Nephron progenitor cell (in vitro differentiated cells): ENCODE data around the gene RALGPS2.

Source experiments
- DNase-seq: peaks from one replicate; pipeline ENCODE4 v3.0.0; 2021
- H3K27ac Mint-ChIP-seq: 2 replicates; pipeline ENCODE4 v1.8.0; 2021; ENCODE audit warnings: mild to moderate bottlenecking, moderate library complexity, mixed read lengths
- H3K27me3 Mint-ChIP-seq: 2 replicates; pipeline ENCODE4 v1.8.0; 2021; ENCODE audit warnings: mild to moderate bottlenecking, low read depth, mixed read lengths; ENCODE audit not compliant: poor library complexity
- H3K36me3 Mint-ChIP-seq: 2 replicates; pipeline ENCODE4 v1.8.0; 2021; ENCODE audit warnings: low read depth, mixed read lengths
- H3K4me1 Mint-ChIP-seq: 2 replicates; pipeline ENCODE4 v1.8.0; 2021; ENCODE audit warnings: mixed read lengths
- H3K4me3 Mint-ChIP-seq: 2 replicates; pipeline ENCODE4 v1.8.0; 2021; ENCODE audit warnings: mild to moderate bottlenecking, moderate library complexity, mixed read lengths
- H3K9me3 Mint-ChIP-seq: 2 replicates; pipeline ENCODE4 v1.8.0; 2021; ENCODE audit warnings: mild to moderate bottlenecking, moderate library complexity, mixed read lengths
- TF ChIP-seq, protein P1 (sequence below): fragments of 200-600 bp; sonication (generic); IDR thresholded peaks from 2 replicates; pipeline ENCODE4 v1.5.0; 2021; ENCODE audit warnings: antibody characterized with exemption

The RALGPS2 gene

GRCh38 chr1:178768423-178768822 is 43.4 kb downstream of the RALGPS2 start:
- Mint-ChIP-seq H3K27me3 (no peaks in the 10 kb centered on the region), H3K27ac (no peak overlapping the region), H3K4me3 (no peak overlapping the region), H3K36me3 (peaks cover 90% of the 10 kb centered on the region), H3K4me1 (no peaks in the 10 kb centered on the region), H3K9me3 (peaks cover 73% of the 10 kb centered on the region)
- no peak for DNase-seq
- TF ChIP-seq, protein P1, sequence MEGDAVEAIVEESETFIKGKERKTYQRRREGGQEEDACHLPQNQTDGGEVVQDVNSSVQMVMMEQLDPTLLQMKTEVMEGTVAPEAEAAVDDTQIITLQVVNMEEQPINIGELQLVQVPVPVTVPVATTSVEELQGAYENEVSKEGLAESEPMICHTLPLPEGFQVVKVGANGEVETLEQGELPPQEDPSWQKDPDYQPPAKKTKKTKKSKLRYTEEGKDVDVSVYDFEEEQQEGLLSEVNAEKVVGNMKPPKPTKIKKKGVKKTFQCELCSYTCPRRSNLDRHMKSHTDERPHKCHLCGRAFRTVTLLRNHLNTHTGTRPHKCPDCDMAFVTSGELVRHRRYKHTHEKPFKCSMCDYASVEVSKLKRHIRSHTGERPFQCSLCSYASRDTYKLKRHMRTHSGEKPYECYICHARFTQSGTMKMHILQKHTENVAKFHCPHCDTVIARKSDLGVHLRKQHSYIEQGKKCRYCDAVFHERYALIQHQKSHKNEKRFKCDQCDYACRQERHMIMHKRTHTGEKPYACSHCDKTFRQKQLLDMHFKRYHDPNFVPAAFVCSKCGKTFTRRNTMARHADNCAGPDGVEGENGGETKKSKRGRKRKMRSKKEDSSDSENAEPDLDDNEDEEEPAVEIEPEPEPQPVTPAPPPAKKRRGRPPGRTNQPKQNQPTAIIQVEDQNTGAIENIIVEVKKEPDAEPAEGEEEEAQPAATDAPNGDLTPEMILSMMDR = peak; percentile 54

- no peaks in the 10 kb centered on the region for H3K27me3 Mint-ChIP-seq
- peaks cover 65% of the 10 kb centered on the region for H3K36me3 Mint-ChIP-seq
- H3K4me3 Mint-ChIP-seq = no peak overlapping the region
- H3K27ac Mint-ChIP-seq = no peak overlapping the region
- H3K9me3 Mint-ChIP-seq = peaks cover 35% of the 10 kb centered on the region
- TF ChIP-seq, protein P1 = no peak
- DNase-seq = no peak
- H3K4me1 Mint-ChIP-seq = no peaks in the 10 kb centered on the region
These were observed 47.9 kb downstream of the RALGPS2 start for GRCh38 chr1:178772952-178773351.

GRCh38 chr1:178774263-178774662 is 49.2 kb downstream of the RALGPS2 start:
- Mint-ChIP-seq H3K4me3 (no peak overlapping the region), H3K4me1 (no peaks in the 10 kb centered on the region), H3K27me3 (no peaks in the 10 kb centered on the region), H3K36me3 (peaks cover 59% of the 10 kb centered on the region), H3K9me3 (peaks cover 28% of the 10 kb centered on the region), H3K27ac (no peak overlapping the region)
- TF ChIP-seq, protein P1 = peak; percentile 18
- no peak for DNase-seq

GRCh38 chr1:178776553-178776952 is 51.5 kb downstream of the RALGPS2 start:
- Mint-ChIP-seq H3K4me3 (no peak overlapping the region), H3K27ac (no peak overlapping the region), H3K9me3 (peaks cover 16% of the 10 kb centered on the region), H3K27me3 (no peaks in the 10 kb centered on the region), H3K4me1 (no peaks in the 10 kb centered on the region), H3K36me3 (peaks cover 52% of the 10 kb centered on the region)
- TF ChIP-seq, protein P1 = no peak
- DNase-seq = no peak

DNA sequence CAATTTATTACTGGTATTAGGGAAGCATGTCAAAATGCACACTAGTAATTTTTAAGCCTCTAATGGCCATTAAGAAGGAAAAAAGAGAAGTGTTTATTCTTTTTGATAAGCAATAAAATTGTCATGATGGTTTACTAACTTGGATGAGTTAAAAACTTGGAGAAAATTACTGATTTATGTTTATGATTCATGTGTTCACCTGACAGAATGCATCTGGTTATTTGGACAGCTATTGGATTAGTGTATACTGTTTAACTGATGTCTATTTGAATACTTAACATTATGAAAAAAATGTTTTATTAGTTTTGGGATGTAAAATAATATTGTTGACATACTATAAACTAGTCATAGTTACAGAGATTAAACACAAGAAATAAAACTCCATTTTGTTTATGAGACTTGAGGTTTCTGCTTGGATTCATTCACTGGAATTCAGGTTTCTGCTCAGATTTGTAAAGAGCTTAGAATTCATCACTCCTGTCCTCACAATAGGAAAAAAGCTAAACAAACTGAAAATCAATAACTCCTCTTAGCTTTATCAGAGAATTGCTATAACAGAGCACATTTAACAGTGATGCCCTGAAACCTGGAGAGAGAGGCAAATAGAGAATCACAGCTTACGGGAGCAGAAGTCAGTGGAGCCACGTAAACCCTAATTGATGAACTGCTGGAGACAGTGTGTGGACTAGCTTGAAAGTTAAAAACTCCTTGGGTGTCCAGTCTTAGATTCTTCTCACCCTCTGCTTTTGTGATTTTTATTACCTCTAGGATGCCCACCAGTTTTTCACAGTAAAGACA is 56.7 kb downstream of the RALGPS2 start:
- Mint-ChIP-seq H3K9me3 (peaks cover 12% of the 10 kb centered on the region), H3K4me1 (peaks cover 13% of the 10 kb centered on the region), H3K27me3 (no peaks in the 10 kb centered on the region), H3K4me3 (no peak overlapping the region), H3K36me3 (peaks cover 49% of the 10 kb centered on the region), H3K27ac (peak overlapping the region; percentile 93)
- TF ChIP-seq, protein P1 = no peak
- DNase-seq = no peak

DNA sequence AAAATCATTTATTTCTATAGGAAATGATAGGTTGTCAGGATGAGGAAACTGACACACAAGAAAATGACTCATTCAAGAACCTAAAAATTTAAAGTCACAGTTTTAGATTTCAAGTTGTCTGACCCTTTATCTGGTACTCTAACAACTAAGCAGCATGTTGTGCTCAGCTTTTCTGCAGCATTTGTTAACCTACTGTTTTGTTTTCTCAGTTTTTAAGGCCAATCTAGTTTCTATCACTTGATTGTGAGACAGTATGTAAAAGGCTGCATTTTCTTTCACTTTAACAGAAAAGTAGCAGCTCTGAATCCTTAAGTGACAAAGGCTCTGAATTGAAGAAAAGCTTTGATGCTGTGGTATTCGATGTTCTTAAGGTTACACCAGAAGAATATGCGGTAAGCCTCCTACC is 59.1 kb downstream of the RALGPS2 start:
- no peaks in the 10 kb centered on the region for H3K27me3 Mint-ChIP-seq
- H3K9me3 Mint-ChIP-seq = peaks cover 5% of the 10 kb centered on the region
- DNase-seq = no peak
- H3K4me1 Mint-ChIP-seq = peaks cover 20% of the 10 kb centered on the region
- peaks cover 51% of the 10 kb centered on the region for H3K36me3 Mint-ChIP-seq
- H3K27ac Mint-ChIP-seq = no peak overlapping the region
- no peak overlapping the region for H3K4me3 Mint-ChIP-seq
- TF ChIP-seq, protein P1 = no peak
